ENCODE measurements around the gene CACNA2D3. TPM values are rescaled to one million over a fixed set of nuclear protein-coding genes. Genes with fewer than 3 reads are reported as not detected.

The CACNA2D3 gene
- total RNA-seq, 1 donor from 2014 or later: 2.5 TPM

DNA sequence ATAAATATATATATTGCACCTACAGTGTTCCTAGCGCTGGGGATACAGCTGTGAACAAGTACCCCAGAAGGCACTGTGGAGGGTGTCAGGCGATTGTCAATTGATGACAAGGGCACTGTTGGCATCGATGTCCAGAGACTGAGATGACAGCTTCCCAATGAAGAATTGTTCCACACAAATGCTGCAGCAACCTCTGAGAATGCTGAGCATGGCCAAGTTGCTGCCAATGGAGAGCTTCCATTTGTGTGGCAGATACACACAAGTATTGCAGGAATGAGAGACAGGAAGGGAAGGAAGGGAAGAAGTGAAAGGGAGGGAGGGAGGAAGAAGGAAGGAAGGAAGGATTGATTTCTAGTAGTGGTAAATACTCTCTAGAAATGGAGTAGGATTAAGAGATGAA lies 783.6 kb downstream of the CACNA2D3 start:
- peaks cover 16% of the 10 kb centered on the region for H3K4me1 Mint-ChIP-seq (ENCODE audit: unreplicated experiment)
- H3K9me3 Mint-ChIP-seq: no peaks in the 10 kb centered on the region
- no peaks in the 10 kb centered on the region for H3K36me3 Mint-ChIP-seq
- no peak overlapping the region for H3K4me3 Mint-ChIP-seq
- H3K27ac Mint-ChIP-seq: no peak overlapping the region
- DNase-seq (ENCODE audit: extremely low spot score, unreplicated experiment): no peak
- TF ChIP-seq, protein P1, sequence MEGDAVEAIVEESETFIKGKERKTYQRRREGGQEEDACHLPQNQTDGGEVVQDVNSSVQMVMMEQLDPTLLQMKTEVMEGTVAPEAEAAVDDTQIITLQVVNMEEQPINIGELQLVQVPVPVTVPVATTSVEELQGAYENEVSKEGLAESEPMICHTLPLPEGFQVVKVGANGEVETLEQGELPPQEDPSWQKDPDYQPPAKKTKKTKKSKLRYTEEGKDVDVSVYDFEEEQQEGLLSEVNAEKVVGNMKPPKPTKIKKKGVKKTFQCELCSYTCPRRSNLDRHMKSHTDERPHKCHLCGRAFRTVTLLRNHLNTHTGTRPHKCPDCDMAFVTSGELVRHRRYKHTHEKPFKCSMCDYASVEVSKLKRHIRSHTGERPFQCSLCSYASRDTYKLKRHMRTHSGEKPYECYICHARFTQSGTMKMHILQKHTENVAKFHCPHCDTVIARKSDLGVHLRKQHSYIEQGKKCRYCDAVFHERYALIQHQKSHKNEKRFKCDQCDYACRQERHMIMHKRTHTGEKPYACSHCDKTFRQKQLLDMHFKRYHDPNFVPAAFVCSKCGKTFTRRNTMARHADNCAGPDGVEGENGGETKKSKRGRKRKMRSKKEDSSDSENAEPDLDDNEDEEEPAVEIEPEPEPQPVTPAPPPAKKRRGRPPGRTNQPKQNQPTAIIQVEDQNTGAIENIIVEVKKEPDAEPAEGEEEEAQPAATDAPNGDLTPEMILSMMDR (conservative IDR thresholded peaks at IDR 0.05): no peak
- H3K27me3 Mint-ChIP-seq: no peaks in the 10 kb centered on the region

DNA sequence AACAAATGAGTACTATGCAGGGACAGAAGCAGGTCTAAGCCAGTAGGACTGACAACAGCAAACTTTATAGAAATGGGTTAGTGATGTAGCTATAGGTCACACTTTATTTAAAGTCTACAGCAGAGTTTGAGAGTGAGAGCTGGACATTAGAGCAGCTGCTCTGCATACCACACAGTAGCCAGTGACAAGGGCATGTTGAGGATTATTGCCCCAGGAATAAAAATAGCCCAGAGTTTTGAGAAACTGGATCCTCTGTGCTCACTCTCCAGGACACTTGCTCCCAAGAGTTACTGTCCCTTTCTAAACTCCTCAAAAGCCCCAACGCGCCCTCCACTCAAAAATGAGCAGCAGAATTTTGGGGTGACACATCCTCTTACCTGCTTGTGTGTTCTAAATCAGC lies 784.4 kb downstream of the CACNA2D3 start:
- Mint-ChIP-seq H3K4me3 (no peak overlapping the region), H3K27me3 (no peaks in the 10 kb centered on the region), H3K27ac (no peak overlapping the region), H3K4me1 (ENCODE audit: unreplicated experiment) (peaks cover 9% of the 10 kb centered on the region), H3K36me3 (no peaks in the 10 kb centered on the region), H3K9me3 (peaks cover 5% of the 10 kb centered on the region)
- TF ChIP-seq, protein P1 (conservative IDR thresholded peaks at IDR 0.05): no peak
- no peak for DNase-seq (ENCODE audit: extremely low spot score, unreplicated experiment)

DNA sequence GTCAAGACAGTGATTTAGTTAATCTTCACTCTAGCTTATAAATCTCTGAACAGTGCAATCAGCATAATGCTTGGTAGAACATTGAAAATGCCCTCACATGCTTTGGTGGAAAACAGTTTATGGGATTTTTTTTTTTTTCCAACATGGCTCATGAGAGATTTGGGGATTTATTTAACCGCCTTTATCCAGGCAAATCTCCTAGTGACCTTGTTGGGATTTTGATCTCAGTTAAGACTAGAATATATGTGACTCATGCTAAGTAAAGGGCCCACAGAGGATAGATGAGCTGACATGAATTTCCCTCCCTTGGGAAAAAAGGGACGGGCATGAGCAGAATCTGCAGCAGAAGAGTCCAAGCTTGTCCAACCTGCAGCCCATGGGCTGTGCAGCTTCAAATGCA lies 786.8 kb downstream of the CACNA2D3 start:
- TF ChIP-seq, protein P1 (conservative IDR thresholded peaks at IDR 0.05): no peak
- no peak overlapping the region for H3K27ac Mint-ChIP-seq
- no peak overlapping the region for H3K4me3 Mint-ChIP-seq
- H3K36me3 Mint-ChIP-seq: peaks cover 5% of the 10 kb centered on the region
- no peaks in the 10 kb centered on the region for H3K27me3 Mint-ChIP-seq
- DNase-seq (ENCODE audit: extremely low spot score, unreplicated experiment): no peak
- no peaks in the 10 kb centered on the region for H3K4me1 Mint-ChIP-seq (ENCODE audit: unreplicated experiment)
- peaks cover 11% of the 10 kb centered on the region for H3K9me3 Mint-ChIP-seq

DNA sequence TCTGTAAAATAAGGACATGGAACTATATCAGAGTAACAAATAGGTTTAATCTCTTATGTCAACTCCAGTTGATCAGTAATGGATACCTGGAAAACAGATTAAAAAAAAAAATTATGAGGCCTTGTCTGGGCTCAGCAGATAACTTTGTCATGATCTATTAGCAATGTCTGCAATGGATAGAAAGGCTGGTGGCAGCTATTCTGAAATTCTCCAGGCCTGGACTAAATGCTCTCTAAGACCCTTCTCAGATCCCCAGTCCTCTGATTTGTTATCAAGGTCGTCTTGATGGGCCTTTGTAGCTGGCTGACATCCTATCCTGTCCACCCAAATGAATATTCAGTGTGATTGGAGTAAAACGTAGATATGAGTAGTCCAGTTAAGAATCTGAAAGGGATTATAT lies 791.8 kb downstream of the CACNA2D3 start:
- H3K27me3 Mint-ChIP-seq: no peaks in the 10 kb centered on the region
- TF ChIP-seq, protein P1 (conservative IDR thresholded peaks at IDR 0.05): no peak
- peaks cover 11% of the 10 kb centered on the region for H3K9me3 Mint-ChIP-seq
- peaks cover 5% of the 10 kb centered on the region for H3K4me1 Mint-ChIP-seq (ENCODE audit: unreplicated experiment)
- H3K27ac Mint-ChIP-seq: no peak overlapping the region
- H3K36me3 Mint-ChIP-seq: peaks cover 5% of the 10 kb centered on the region
- no peak for DNase-seq (ENCODE audit: extremely low spot score, unreplicated experiment)
- no peak overlapping the region for H3K4me3 Mint-ChIP-seq

DNA sequence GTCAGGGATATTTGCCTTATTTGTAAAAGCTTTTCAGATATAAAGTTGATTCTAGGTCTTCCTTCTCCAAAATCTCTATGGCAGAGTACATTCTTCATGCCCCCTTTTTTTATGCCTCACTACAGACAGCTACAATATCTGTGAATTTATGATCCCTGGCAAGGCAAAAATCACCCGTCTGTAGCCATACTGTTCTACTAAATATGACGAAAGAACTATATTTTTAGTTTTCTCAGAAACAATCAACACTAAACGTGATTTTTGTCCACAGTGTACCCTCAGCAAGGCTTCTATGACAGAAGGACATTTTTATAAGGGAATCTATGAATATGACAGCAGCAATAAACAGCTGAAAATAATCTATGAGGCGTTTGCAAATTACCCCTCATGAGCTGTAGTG lies 792.8 kb downstream of the CACNA2D3 start:
- no peak for DNase-seq (ENCODE audit: extremely low spot score, unreplicated experiment)
- H3K27ac Mint-ChIP-seq: no peak overlapping the region
- peaks cover 11% of the 10 kb centered on the region for H3K9me3 Mint-ChIP-seq
- H3K4me3 Mint-ChIP-seq: no peak overlapping the region
- peaks cover 5% of the 10 kb centered on the region for H3K36me3 Mint-ChIP-seq
- TF ChIP-seq, protein P1 (conservative IDR thresholded peaks at IDR 0.05): no peak
- no peaks in the 10 kb centered on the region for H3K27me3 Mint-ChIP-seq
- peaks cover 5% of the 10 kb centered on the region for H3K4me1 Mint-ChIP-seq (ENCODE audit: unreplicated experiment)

DNA sequence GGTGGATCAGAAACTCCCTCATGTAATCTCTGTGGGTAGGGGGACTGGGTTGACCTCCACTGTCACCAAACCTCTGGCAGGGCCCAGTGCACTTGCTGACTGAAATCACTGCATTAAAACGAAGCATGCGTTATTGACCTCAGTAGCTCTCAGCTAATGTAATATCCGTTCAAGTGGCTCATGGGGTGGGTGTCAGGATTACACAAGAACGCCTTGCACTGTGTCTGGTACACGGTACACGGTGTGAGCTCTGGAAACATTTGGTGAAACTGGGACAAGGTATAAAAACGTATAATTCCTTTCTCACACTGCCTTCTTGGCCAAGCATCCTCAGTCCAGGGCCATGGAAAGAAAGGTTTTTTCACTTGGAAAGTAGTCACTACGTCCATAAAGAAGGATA lies 793.6 kb downstream of the CACNA2D3 start:
- no peak for DNase-seq (ENCODE audit: extremely low spot score, unreplicated experiment)
- Mint-ChIP-seq H3K4me3 (no peak overlapping the region), H3K36me3 (peaks cover 5% of the 10 kb centered on the region), H3K27ac (no peak overlapping the region), H3K27me3 (no peaks in the 10 kb centered on the region), H3K9me3 (peaks cover 11% of the 10 kb centered on the region), H3K4me1 (ENCODE audit: unreplicated experiment) (peaks cover 5% of the 10 kb centered on the region)
- TF ChIP-seq, protein P1 (conservative IDR thresholded peaks at IDR 0.05): no peak
